Ishikawa (cell line): ENCODE results near the gene PRELID1.

Experiments
- CEBPB ChIP-seq: IDR thresholded peaks from 2 replicates; pipeline ENCODE4 v1.6.1; 2012
- CREB1 ChIP-seq: IDR thresholded peaks from 2 replicates; pipeline ENCODE4 v1.6.1; 2012; ENCODE audit warnings: low read depth
- EGR1 ChIP-seq: IDR thresholded peaks from 2 replicates; pipeline ENCODE4 v1.6.1; 2012
- EP300 ChIP-seq: IDR thresholded peaks from 2 replicates; pipeline ENCODE4 v1.6.1; 2012; ENCODE audit warnings: borderline replicate concordance
- FOXM1 ChIP-seq: IDR thresholded peaks from 2 replicates; pipeline ENCODE4 v1.6.1; 2012; ENCODE audit warnings: low read depth, borderline replicate concordance
- MAX ChIP-seq: IDR thresholded peaks from 2 replicates; pipeline ENCODE4 v1.6.1; 2012
- NFIC ChIP-seq: IDR thresholded peaks from 2 replicates; pipeline ENCODE4 v1.6.1; 2012
- RAD21 ChIP-seq: IDR thresholded peaks from 2 replicates; pipeline ENCODE4 v1.6.1; 2012; ENCODE audit warnings: low read depth
- REST ChIP-seq: IDR thresholded peaks from 2 replicates; pipeline ENCODE4 v1.6.1; 2012; ENCODE audit warnings: low read depth, mild to moderate bottlenecking
- TAF1 ChIP-seq: IDR thresholded peaks from 2 replicates; pipeline ENCODE4 v1.6.1; 2012; ENCODE audit warnings: low read depth, mild to moderate bottlenecking
- TCF12 ChIP-seq: IDR thresholded peaks from 2 replicates; pipeline ENCODE4 v1.6.1; 2012; ENCODE audit warnings: low read depth
- TEAD4 ChIP-seq: IDR thresholded peaks from 2 replicates; pipeline ENCODE4 v1.6.1; 2012
- USF1 ChIP-seq: IDR thresholded peaks from 2 replicates; pipeline ENCODE4 v1.6.1; 2012
- YY1 ChIP-seq: IDR thresholded peaks from 2 replicates; pipeline ENCODE4 v1.6.1; 2012; ENCODE audit warnings: low read depth
- ZBTB7A ChIP-seq: IDR thresholded peaks from 2 replicates; pipeline ENCODE4 v1.6.1; 2012; ENCODE audit warnings: low read depth

PRELID1 gene

GRCh38 chr5:177344891-177345290, 41.3 kb downstream of the PRELID1 start:
- no peak for TF ChIP-seq ZBTB7A
- no peak for TF ChIP-seq EGR1
- TF ChIP-seq TCF12: no peak
- no peak for TF ChIP-seq RAD21
- TF ChIP-seq NFIC: no peak
- TF ChIP-seq FOXM1: no peak
- no peak for TF ChIP-seq CREB1
- TF ChIP-seq EP300: no peak
- TF ChIP-seq TAF1: no peak
- TF ChIP-seq REST: no peak

GRCh38 chr5:177346820-177347219, 43.2 kb downstream of the PRELID1 start:
- no peak for TF ChIP-seq MAX
- no peak for TF ChIP-seq NFIC
- TF ChIP-seq TCF12: no peak
- no peak for TF ChIP-seq CEBPB
- no peak for TF ChIP-seq EP300
- no peak for TF ChIP-seq EGR1
- TF ChIP-seq REST: no peak
- TF ChIP-seq TEAD4: no peak
- no peak for TF ChIP-seq RAD21
- no peak for TF ChIP-seq CREB1
- TF ChIP-seq YY1: no peak

GRCh38 chr5:177347699-177348098, 44.1 kb downstream of the PRELID1 start:
- TF ChIP-seq RAD21 (no peak), TAF1 (no peak), MAX (no peak), USF1 (no peak), TEAD4 (no peak), ZBTB7A (no peak), REST (no peak), CREB1 (no peak), EP300 (no peak), FOXM1 (no peak), NFIC (no peak), TCF12 (no peak), YY1 (no peak), EGR1 (no peak), CEBPB (no peak)

- TF ChIP-seq REST (no peak), CREB1 (no peak), NFIC (no peak), YY1 (no peak), TAF1 (no peak)
Observed at GRCh38 chr5:177349362-177349647, 45.7 kb downstream of the PRELID1 start.
